GM18861 (cell line): ENCODE measurements around the gene TRAF2.

Experiments used
- ATAC-seq: cut with Tn5 transposase; IDR thresholded peaks from one replicate; pipeline ENCODE4 v1.9.1; 2021; ENCODE audit not compliant: unreplicated experiment

TRAF2 gene

DNA sequence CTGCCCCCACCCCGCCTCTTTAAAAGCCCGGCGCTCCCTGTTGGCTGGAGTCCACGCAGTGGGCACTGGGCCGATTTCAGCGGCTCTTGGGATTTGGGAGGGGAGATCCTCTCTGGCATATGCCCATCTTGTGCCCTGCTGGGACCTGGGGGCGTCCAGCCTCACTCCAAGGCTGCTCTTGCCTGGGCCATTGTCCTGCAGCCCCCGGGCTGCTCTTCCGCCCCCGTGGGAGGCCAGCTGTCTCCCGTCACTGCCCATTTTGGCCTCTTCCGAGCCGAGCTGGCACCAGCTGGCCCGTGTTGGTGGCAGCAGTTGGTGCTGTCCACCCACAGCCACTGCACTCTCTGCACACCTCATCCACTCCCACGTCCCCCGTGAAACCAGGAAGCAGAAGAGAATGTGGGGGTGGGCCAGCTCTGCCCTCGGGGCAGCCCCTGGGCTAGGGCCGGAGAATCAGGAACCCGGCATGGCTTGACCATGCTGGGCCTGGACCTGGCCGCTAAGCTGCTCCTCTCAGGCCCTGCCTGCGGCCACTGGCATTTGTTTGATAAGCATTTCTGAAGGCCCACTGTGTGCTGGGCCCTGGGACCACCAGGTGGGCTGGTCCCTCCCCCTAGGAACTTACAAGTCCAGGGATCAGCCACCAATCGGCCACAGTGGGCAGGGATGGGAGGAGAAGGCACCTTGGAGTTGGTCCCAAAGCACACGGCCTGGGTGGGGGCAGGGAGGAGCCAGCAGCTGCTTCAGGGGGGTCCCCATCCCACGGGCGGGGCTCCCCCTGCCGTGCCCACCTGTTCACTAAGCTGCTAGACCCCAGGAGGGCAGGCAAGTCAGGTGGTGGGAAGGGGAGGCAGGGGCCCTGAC lies 60.9 kb downstream of the TRAF2 start:
- ATAC-seq = no peak

DNA sequence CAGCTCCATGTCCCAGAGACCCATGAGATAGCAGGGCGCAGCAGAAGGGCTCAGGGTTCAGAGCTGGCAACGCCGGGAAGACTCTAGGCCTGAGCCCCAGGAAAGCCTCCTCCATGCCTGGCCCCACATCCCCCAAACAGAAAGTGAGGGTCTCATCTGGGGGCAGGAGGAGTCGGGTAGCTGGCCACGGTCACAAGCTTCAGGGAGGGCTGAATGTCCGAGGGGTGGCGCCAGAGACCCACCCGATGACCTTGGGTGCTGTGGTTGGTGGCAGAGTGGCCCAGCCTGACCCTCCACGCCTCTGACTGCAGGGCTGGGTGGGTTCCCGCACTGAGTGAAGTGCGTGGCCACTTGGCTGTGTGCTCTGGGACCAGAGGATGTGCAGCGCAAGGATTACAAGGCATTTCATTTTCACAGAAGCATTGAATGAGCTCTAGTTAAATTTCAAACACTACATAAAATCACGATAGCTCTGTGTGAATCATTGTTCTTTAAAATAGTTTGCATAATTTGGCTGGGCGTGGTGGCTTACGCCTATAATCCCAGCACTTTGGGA lies 61.7 kb downstream of the TRAF2 start:
- no peak for ATAC-seq

DNA sequence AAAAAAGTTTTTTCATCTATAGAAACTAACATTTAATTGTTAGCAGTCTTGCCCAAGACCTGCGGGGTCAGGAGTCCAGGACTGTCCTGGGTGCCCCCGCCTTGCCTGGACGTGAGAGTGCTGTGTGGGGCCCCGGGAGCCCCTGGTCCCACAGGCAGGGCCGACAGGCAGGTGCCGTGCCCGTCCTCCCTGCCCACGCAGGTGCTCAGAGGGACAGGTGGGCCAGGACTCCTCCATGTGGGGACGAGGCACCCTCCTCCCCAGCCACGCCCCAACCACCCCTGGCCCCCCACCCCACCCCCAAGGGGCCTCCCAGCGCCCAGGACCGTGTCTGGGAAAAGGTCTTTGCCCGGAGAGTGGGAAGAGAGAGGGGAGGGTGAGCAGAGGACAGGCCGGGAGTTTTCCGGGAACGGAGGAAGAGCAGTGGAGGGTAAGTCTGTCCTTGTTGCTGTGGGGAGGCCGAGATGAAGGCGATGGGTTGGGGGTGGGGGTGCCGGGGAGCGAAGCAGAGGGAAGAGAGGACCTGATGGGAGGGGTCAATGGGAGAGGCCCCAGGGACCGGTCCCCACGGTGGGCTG lies 63.0 kb downstream of the TRAF2 start:
- ATAC-seq = no peak

DNA sequence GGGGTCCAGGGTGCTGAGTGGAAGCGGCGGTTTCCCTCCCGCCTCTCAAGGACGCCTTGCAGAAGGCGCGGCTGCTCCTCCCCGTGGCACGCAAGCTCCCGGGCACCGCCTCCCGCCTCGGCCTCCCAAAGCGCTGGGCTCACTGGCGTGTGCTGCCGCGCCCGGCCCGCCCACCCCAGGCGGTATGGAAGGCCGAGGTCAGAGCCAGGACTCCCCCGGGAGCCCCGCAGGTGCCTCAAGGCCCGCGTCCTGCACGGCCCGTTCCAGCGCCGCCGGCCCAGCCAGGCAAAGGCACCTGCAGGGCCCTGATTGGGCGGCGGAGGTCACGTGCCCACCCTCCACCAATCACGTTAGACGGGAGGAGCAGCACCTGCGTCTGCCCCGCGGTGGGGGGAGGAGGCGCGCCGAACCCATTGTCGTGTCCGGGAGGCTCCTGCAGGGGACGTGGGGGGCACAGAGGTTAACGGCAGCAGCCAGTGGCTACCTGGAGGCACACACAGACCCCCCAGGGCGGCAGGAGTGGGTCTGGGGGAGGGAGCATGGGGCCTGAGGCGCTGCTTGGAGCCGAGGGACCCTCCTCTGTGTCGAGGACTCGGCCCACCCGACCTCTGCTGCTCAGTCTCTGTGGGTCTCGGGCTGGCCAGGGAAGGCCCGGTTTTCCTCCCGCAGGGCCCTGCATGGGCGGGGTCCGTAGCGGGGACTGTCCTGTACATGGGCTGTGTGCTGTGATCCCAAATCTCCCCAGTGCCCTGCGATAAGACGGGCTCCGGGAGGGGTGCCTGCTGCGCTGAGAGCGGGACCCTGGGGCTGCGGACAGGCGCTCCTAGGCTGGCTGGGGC lies 63.7 kb downstream of the TRAF2 start:
- peak; percentile 71 for ATAC-seq

DNA sequence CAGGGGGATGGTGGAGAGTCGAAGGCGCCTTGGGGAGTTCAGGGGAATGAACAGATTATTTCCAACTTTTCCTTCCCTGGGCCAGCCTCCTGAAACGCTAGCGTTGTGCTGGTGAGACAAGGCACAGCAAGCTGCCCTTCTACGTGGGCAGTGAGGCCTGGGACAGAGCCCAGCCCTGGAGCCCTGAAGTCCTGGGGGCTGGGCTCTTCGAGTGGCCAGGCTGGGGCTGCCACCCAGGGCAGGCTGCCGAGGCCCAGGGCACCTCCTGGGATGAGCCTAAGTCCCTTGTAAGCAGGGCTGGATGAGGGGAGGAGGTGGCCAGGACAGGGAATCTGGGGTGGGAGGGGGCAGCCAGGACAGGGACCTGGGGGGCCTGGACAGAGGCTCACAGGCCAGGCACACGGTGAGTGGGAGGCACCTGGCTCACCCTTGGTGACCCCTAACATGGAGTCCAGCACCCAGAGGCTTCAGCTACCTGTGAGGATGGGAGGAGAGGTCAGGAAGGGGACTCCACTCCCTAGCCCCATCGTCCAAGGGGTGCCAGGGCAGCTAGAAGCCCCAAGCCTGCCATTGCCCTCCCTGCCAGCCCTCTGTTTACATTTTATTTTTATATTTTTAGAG lies 64.5 kb downstream of the TRAF2 start:
- no peak for ATAC-seq

DNA sequence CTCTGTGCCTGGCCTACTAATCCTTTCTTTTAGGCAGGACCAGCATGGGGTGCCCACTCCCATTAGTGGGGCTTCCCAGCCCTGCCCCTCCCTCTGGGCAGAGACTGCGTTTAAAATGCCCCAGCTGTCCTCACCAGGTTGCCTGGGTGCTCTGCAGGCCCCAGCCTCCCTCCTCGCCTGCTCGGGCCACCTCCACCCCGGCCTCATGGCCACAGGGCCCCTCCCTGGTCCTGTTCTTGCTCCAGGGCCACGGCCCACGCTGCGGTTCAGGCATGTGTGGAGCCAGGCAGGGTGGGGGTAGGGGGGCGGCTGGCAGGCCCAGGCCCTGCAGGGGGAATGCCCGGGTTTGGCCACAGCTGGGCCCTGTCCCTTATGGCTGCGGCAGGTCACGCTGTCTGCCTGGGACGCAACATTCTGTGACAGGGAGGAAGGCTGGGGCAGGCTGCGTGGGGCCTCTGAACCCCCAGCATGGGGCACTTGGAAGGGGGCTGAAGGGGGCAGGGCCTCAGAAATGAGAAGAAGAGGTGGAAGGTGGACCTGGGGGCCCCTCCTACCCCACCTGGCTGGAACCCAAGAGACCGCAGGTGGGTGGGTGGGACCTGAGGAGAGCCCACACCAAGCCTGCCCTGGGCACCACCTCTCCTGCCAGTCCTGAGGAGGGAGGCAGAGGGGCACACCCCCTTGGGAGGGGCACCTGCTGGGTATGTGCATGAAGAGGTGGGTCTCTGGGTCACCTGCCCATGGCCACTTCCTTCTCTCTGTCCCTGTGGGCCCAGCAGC lies 65.4 kb downstream of the TRAF2 start, which contains the start of gene LCN12:
TSS of gene LCN12 (plus strand) at position 733 of the 780 bp plus-strand sequence. CDS start 55 bp downstream, outside the sequence.
- ATAC-seq = no peak

DNA sequence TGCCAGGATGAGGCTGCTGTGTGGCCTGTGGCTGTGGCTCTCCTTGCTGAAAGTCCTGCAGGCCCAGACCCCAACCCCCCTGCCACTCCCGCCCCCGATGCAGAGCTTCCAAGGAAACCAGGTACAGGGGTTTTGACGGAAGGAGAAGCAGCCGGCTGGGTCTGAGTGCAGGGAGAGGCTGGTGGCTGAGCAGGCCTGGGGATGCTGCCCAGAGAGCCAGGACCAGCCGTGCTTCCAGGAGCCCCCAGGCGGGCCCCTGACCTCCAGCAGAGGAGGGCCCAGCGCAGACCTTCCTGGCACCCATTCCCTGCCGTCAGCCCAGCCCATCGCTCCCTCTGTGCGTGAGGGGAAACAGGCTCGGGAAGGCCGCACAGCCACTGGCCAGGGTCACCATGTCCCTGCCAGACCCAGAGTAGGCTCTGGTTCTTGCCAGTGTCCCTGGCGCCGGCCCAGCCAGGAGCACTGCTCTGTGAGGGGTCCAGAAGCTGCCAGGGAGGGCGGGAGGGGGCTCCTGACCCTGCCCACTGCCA lies 66.1 kb downstream of the TRAF2 start:
- no peak for ATAC-seq

DNA sequence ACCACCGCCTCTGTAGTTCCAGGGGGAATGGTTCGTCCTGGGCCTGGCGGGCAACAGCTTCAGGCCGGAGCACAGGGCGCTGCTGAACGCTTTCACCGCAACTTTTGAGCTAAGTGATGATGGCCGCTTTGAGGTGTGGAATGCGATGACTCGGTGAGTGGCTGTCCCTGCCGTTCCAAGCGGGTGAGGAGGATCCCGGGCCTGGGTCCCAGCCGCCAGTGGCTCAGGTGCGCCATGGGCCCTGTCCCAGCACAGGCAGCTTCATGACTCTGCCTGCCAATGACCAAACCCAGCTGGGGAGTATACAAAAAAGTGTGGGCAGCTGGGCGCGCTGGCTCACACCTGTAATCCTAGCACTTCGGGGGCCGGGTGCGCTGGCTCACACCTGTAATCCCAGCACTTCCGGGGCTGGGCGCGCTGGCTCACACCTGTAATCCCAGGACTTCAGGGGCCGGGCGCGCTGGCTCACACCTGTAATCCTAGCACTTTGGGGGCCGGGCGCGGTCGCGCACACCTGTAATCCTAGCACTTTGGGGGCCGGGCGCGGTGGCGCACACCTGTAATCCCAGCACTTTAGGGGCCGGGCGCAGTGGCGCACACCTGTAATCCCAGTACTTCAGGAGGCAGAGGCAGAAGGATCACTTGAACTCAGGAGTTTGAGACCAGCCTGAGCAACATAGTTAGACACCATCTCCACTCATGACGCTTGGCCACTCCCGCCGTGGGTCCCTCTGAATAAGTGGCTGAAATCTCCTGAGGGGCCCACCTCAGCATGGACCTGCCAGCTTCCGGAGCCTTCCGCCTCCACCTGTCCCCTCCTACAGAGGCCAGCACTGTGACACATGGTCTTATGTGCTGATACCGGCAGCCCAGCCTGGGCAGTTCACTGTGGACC lies 66.8 kb downstream of the TRAF2 start:
- no peak for ATAC-seq

DNA sequence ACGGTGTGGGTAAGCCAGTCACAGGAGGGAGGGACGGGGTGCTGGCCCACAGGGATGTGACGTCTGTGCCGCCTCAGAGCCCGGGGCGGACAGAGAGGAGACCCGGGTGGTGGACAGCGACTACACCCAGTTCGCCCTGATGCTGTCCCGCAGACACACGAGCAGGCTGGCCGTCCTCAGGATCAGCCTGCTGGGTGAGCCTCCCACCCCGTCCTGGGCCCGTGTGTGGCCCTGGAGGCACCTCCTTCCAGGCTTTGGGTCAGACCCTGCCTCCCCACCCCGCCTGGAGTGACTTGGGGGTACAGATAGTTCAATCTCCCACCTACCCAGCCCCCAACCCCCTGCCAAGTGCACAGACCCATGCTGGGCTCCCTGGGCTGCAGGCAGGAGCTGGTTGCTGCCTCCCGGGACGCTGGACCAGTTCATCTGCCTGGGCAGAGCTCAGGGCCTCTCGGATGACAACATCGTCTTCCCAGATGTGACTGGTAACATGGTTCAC lies 67.5 kb downstream of the TRAF2 start:
- no peak for ATAC-seq

DNA sequence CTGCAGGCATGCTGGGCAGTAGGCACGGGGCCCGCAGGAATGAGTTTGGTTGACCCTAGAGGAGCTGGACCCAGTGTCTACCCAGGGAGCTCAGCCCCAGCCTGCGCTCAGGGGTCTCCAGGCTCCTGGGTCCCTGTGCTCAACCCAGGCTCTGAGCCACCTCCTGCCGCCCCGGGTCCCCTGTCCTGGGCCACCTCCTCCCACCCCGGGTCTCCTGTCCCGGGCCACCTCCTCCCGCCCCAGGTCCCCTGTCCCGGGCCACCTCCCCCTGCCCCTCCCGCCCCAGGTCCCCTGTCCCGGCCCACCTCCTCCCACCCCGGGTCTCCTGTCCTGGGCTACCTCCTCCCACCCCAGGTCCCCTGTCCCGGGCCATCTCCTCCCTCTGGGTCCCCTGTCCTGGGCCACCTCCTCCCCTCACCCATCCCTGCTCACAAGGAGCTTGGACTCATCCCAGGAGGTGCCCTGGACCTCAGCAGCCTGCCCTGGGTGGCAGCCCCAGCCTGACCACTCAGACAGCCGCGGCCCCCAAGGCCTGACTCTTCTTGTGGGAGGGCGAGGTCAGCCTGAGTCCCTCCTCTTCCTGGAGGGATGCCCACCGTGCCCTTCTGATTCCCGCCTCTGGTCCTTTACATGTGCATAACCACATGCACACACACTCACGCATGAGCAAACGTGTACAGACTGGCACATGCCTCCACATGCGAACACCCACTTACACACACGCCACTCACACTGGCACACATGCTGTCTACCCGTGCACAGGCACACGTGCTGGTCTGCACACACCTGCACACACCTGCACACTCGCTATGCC lies 68.2 kb downstream of the TRAF2 start:
- no peak for ATAC-seq

DNA sequence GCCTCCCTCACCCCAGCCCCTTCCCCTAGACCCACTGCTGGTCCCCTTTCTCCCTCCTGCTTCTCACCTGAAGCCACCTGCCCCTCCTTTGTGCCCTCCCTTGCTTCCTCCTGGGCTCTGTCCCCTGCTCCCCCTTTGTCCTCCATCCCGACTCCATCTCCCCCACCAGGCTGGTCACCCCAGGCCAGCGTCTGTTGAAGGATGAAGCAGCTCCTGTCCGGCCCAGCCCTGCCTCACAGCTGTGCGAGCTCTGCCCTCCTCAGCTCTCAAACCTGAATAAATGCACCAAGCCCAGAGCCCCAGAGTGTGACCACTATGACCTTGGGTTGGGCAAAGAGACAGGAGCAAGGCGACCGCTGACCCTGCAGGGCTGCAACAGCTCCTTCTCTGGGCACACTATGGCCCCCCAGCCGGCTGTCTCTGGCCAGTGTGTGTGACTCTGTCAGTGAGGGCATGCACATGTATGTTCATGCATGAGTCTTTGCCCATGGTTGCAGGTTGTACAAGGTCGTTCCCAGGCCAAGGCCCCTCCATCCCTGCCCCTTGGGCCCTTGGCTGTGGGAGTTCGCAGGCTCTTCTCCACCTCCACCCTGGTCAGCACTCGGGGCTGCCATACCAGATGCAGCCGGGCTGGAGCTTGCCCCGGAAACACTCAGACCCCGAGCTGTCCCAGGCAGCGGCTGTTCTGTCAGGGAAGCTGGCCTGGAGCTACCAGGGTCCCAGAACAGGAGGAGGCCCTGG lies 69.1 kb downstream of the TRAF2 start:
- no peak for ATAC-seq

DNA sequence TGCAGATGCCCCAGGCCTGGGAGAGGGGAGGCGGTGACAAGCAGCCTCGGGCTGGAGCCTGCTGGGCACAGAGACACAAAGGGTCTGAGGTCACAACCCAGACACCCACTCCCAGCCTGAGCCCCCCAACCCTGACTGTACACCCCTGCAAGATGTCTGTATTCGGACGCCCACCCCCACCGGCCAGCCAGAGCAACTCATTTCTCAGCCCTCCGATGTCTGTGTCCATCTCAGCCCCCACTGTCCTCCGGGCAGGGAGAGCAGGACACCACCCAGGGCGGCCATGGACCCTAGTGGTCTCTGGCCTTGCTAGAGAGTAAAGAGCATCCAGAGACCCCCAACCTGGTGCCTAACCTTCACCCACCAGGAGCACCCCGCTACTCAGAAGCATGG lies 69.6 kb downstream of the TRAF2 start:
- no peak for ATAC-seq

DNA sequence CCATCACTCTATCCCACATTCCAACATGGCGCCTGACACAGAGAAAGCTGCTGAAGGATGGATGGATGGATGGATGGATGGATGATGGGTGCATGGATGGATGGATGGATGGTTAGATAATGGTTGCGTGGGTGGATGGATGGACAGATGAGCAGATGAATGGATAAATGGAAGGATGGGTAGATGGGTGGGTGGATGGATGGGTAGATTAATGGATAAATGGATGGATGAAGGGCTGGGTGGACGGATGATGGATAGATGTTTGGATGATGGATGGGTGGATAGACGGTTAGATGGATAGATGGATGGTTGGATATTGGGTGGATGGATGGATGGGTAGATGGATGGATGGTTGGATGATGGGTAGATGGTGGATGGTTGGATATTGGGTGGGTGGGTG lies 70.3 kb downstream of the TRAF2 start:
- ATAC-seq = no peak

DNA sequence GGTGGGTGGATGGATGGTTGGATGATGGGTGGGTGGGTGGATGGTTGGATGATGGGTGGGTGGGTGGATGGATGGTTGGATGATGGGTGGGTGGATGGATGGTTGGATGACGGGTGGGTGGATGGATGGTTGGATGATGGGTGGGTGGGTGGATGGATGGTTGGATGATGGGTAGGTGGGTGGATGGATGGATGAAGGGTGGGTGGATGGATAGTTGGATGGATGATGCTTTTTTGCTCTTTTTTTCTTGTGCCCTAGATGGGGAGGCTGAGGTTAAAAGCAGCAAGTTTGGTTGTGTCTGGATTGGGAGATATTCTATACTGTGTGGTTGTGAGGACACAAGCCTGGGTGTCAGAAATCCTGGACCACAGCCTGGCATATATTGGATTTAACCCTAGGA lies 71.1 kb downstream of the TRAF2 start:
- ATAC-seq = no peak

DNA sequence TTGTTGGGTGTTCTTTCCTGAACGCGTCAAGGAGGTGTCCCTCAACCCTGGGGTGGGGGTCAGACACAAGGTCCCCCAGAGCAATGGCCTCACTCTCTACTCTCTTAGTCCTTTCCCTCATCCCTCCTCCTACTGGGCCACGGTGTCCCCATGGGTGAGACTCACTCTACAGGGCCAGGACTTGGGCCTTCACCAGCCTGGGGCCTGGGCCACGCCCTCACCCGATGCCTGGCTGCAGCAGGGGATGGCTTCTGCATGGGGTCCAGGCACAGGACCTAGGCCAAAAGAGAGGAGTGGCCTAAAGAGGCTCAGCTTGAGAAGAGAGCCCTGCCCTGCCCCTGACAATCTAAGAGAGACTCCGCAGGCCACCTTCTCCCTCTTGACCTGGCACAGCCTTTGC lies 71.6 kb downstream of the TRAF2 start:
- ATAC-seq = no peak

DNA sequence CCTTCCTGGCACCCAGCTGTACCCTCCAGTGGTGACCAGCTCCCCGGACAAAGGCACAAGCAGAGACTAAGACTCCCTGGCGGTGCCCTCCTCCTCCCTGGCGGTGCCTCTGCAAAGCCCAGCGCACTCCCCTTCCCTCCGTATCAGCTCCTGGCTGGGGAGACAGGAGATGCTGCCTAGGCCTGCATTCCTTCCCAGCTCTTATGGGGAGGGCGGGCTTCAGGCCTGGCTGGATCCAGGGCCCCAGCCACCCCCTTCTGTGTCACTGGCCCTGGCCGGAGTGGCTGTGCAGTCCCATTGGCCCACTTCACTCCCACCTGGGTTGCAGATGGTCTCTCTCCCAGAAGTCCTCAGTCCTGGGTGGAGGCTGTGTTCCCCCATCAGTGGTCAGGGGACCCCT lies 72.2 kb downstream of the TRAF2 start:
- ATAC-seq = no peak
